Loucy (cell line): ENCODE results near the gene SLC16A7.

Experiments
- H2AFZ ChIP-seq: fragments of 200-600 bp; sonication (generic); 2 replicates; pipeline ENCODE4 v1.6.0; 2016; ENCODE audit warnings: antibody characterized with exemption, mild to moderate bottlenecking, low read length, moderate library complexity
- H3F3A ChIP-seq: fragments of 200-600 bp; 2 replicates; pipeline ENCODE4 v1.6.0; 2016; ENCODE audit warnings: antibody characterized with exemption, low read depth, mild to moderate bottlenecking
- H3K27me3 ChIP-seq: fragments of 200-600 bp; sonication (generic); 2 replicates; pipeline ENCODE4 v1.6.1; 2014; ENCODE audit warnings: low read length, mild to moderate bottlenecking; ENCODE audit not compliant: insufficient read depth, poor library complexity, severe bottlenecking
- H3K36me3 ChIP-seq: fragments of 200-600 bp; sonication (generic); 2 replicates; pipeline ENCODE4 v1.6.1; 2016; ENCODE audit warnings: low read length; ENCODE audit not compliant: insufficient read depth
- H3K4me1 ChIP-seq: fragments of 200-600 bp; sonication (generic); 2 replicates; pipeline ENCODE4 v1.5.1; 2014; ENCODE audit warnings: low read length, mild to moderate bottlenecking; ENCODE audit not compliant: insufficient read depth, poor library complexity, severe bottlenecking
- H3K4me2 ChIP-seq: fragments of 200-600 bp; sonication (generic); 2 replicates; pipeline ENCODE4 v1.6.0; 2014; ENCODE audit warnings: antibody characterized with exemption, low read length, low read depth, mild to moderate bottlenecking; ENCODE audit not compliant: poor library complexity, severe bottlenecking
- H3K4me3 ChIP-seq: fragments of 200-600 bp; sonication (generic); 2 replicates; pipeline ENCODE4 v1.5.1; 2014; ENCODE audit warnings: low read length, mild to moderate bottlenecking, mixed read lengths; ENCODE audit not compliant: poor library complexity, severe bottlenecking
- H3K79me2 ChIP-seq: fragments of 200-600 bp; sonication (generic); 2 replicates; pipeline ENCODE4 v1.6.1; 2014; ENCODE audit warnings: low read length; ENCODE audit not compliant: insufficient read depth
- H3K9ac ChIP-seq: fragments of 200-600 bp; sonication (generic); 2 replicates; pipeline ENCODE4 v1.6.0; 2014; ENCODE audit warnings: mild to moderate bottlenecking, low read depth, low read length, moderate library complexity; ENCODE audit not compliant: poor library complexity, severe bottlenecking
- H3K9me2 ChIP-seq: fragments of 200-600 bp; sonication (generic); replicated peaks from 2 replicates; pipeline ENCODE4 v1.6.1; 2016; ENCODE audit warnings: low read depth, low read length, mixed read lengths
- H3K9me3 ChIP-seq: fragments of 200-600 bp; sonication (generic); 2 replicates; pipeline ENCODE4 v1.6.1; 2014; ENCODE audit warnings: mild to moderate bottlenecking, antibody characterized with exemption, low read length, low read depth; ENCODE audit not compliant: insufficient read depth
- H4K20me1 ChIP-seq: fragments of 200-600 bp; sonication (generic); 2 replicates; pipeline ENCODE4 v1.6.0; 2014; ENCODE audit warnings: antibody characterized with exemption, low read length, mild to moderate bottlenecking; ENCODE audit not compliant: insufficient read depth, poor library complexity, severe bottlenecking
- EZH2phosphoT487 ChIP-seq: fragments of 200-600 bp; IDR thresholded peaks from 2 replicates; pipeline ENCODE4 v1.6.1; 2018; ENCODE audit warnings: antibody characterized with exemption, mild to moderate bottlenecking, moderate library complexity, borderline replicate concordance
- TF ChIP-seq, protein P1 (sequence below): fragments of 200-600 bp; sonication (generic); conservative IDR thresholded peaks from 2 replicates; pipeline ENCODE4 v1.5.1; 2014; ENCODE audit warnings: mild to moderate bottlenecking, antibody characterized with exemption, low read length

The SLC16A7 gene

DNA sequence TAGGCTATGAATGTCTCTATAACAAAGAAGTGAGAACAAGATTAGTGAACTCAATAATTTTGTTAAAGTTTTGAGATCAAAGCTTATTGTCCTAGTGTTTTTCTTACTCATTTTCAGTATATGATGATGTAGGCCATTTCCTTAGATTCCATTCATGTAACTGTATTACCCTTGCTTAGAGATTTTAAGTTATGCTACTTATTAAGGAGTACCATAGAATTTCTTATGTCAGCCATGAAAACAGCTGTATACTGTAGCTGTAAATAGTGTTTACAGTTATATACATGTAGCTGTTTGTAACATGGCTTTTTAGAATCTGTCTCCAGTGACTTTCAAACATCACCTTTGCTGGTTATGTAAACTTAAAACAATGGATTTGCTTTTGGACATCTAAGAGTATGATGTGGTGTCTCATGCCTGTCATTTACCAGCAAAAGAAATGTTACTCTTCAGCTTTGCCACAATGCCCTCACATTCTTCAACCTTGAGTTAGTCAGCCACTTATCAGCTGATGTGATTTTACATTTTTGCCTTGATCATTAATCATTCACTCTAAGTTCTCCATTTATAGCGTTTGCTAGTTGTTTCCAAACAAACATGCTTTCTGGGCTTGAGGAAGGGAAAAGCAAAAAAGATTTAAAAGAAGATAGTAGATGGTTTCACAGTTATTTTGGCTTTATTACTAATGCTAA is 55.5 kb downstream of the SLC16A7 start:
- H3K79me2 ChIP-seq = no peaks in the 10 kb centered on the region
- no peaks in the 10 kb centered on the region for H3K27me3 ChIP-seq
- no peak overlapping the region for H3K4me2 ChIP-seq
- no peak overlapping the region for H3K4me3 ChIP-seq
- H3K9ac ChIP-seq = no peak overlapping the region
- H3K4me1 ChIP-seq = peaks cover 6% of the 10 kb centered on the region
- H4K20me1 ChIP-seq = no peaks in the 10 kb centered on the region
- H3K36me3 ChIP-seq = peaks cover 2% of the 10 kb centered on the region; the same call in 1 of the 2 replicates
- TF ChIP-seq, protein P1, sequence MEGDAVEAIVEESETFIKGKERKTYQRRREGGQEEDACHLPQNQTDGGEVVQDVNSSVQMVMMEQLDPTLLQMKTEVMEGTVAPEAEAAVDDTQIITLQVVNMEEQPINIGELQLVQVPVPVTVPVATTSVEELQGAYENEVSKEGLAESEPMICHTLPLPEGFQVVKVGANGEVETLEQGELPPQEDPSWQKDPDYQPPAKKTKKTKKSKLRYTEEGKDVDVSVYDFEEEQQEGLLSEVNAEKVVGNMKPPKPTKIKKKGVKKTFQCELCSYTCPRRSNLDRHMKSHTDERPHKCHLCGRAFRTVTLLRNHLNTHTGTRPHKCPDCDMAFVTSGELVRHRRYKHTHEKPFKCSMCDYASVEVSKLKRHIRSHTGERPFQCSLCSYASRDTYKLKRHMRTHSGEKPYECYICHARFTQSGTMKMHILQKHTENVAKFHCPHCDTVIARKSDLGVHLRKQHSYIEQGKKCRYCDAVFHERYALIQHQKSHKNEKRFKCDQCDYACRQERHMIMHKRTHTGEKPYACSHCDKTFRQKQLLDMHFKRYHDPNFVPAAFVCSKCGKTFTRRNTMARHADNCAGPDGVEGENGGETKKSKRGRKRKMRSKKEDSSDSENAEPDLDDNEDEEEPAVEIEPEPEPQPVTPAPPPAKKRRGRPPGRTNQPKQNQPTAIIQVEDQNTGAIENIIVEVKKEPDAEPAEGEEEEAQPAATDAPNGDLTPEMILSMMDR = no peak
- TF ChIP-seq EZH2phosphoT487 = no peak
- no peaks in the 10 kb centered on the region for H3K9me2 ChIP-seq
- no peak overlapping the region for H2AFZ ChIP-seq
- H3K9me3 ChIP-seq = no peaks in the 10 kb centered on the region
- no peaks in the 10 kb centered on the region for H3F3A ChIP-seq

GRCh38 chr12:59652130-59652529 is 56.3 kb downstream of the SLC16A7 start:
- no peaks in the 10 kb centered on the region for H3K9me3 ChIP-seq
- peaks cover 5% of the 10 kb centered on the region; the same call in 1 of the 2 replicates for H3K36me3 ChIP-seq
- no peak overlapping the region for H3K4me2 ChIP-seq
- no peak overlapping the region for H2AFZ ChIP-seq
- H3K4me3 ChIP-seq = no peak overlapping the region
- TF ChIP-seq, protein P1 = no peak
- no peak for TF ChIP-seq EZH2phosphoT487
- H3K9ac ChIP-seq = no peak overlapping the region
- no peaks in the 10 kb centered on the region for H3F3A ChIP-seq
- no peaks in the 10 kb centered on the region for H3K27me3 ChIP-seq
- H3K79me2 ChIP-seq = no peaks in the 10 kb centered on the region
- H4K20me1 ChIP-seq = no peaks in the 10 kb centered on the region
- H3K9me2 ChIP-seq = no peaks in the 10 kb centered on the region
- peaks cover 6% of the 10 kb centered on the region for H3K4me1 ChIP-seq

GRCh38 chr12:59654061-59654460 is 58.2 kb downstream of the SLC16A7 start:
- Histone ChIP-seq H3F3A (no peaks in the 10 kb centered on the region), H3K9me2 (no peaks in the 10 kb centered on the region), H3K9ac (no peak overlapping the region), H3K4me2 (no peak overlapping the region), H4K20me1 (no peaks in the 10 kb centered on the region), H3K9me3 (no peaks in the 10 kb centered on the region), H3K79me2 (no peaks in the 10 kb centered on the region), H3K4me1 (peaks cover 6% of the 10 kb centered on the region), H2AFZ (no peak overlapping the region), H3K36me3 (0 out of 2 replicates have a peak, but pooled peaks cover 5% of the 10 kb centered on the region), H3K4me3 (no peak overlapping the region), H3K27me3 (no peaks in the 10 kb centered on the region)
- TF ChIP-seq EZH2phosphoT487 = no peak
- TF ChIP-seq, protein P1 = no peak
